K562 (cell line): ENCODE results near the gene GPALPP1. TPM values are rescaled to one million over a fixed set of nuclear protein-coding genes. Genes with fewer than 3 reads are reported as not detected.

Experiments
- ATAC-seq: fragments of 200-7000 bp; cut with Tn5 transposase; 3 replicates; pipeline ENCODE4 v1.9.1; 2020; ENCODE audit warnings: moderate library complexity
- BruUV-seq: library from RNA; stranded (reverse); fragments of 400-500 nt; replicated peaks from 2 replicates; lab custom pipeline; 2021; lab: Mats Ljungman, UMichigan
- CTCF ChIA-PET: fragments of 300-600 bp; formaldehyde crosslinking; extraction: SDS; loops from one replicate; lab custom pipeline; 2021; ENCODE audit warnings: low intra/inter-chr PET ratio; lab: Yijun Ruan, JAX
- POLR2A ChIA-PET: fragments of 300-600, 350-650 bp; sonication (Branson Sonifier 250); formaldehyde crosslinking; extraction: SDS; loops from one replicate; lab custom pipeline; 2021; ENCODE audit warnings: antibody characterized with exemption, inconsistent platforms; lab: Yijun Ruan, JAX
- DNase-seq, 4 experiments: peaks; one replicate each; pipeline versions ENCODE4 v3.0.0 to v3.0.0-alpha.2; 2011 to 2018; ENCODE audit warnings: low spot score in 3 of 4, mixed read lengths in 3 of 4; ENCODE audit errors: extremely low read depth in 1 of 4
- FAIRE-seq: peaks from 2 replicates; lab custom pipeline; 2011; peaks lifted over from hg19 to GRCh38; lab: Jason Lieb, UNC
- H2AFZ ChIP-seq: 2 replicates; pipeline ENCODE4 v1.6.0; 2011; ENCODE audit warnings: low read depth, low read length, control low read depth, inconsistent platforms
- H3K27ac ChIP-seq: fragments of 200-600 bp; 3 replicates; pipeline ENCODE4 v1.8.0; 2011; ENCODE audit warnings: low read depth, mild to moderate bottlenecking, control low read depth, inconsistent platforms, low read length, moderate library complexity, mixed read lengths; ENCODE audit errors: extremely low read depth
- H3K27me3 ChIP-seq, 2 experiments: fragments of 300-600 bp in 1 of 2; 2 replicates in 1 of 2; 3 replicates in 1 of 2; pipeline versions ENCODE4 v1.6.0 to v1.8.0; 2011; ENCODE audit warnings: inconsistent platforms in 2 of 2, low read length in 2 of 2, mild to moderate bottlenecking in 1 of 2, mixed read lengths in 1 of 2, moderate library complexity in 1 of 2; ENCODE audit not compliant: control insufficient read depth in 2 of 2, insufficient read depth in 2 of 2
- H3K36me3 ChIP-seq: fragments of 300-600 bp; 3 replicates; pipeline ENCODE4 v1.8.0; 2011; ENCODE audit warnings: mild to moderate bottlenecking, low read length, inconsistent platforms; ENCODE audit not compliant: control insufficient read depth, insufficient read depth
- H3K4me1 ChIP-seq, 2 experiments: fragments of 200-600 bp in 1 of 2; replicated peaks in 1 of 2; 2 replicates in 1 of 2; 3 replicates in 1 of 2; pipeline versions ENCODE4 v1.5.1 to v1.8.0; 2011; ENCODE audit warnings: inconsistent platforms in 2 of 2, low read length in 2 of 2, mild to moderate bottlenecking in 1 of 2, mixed read lengths in 1 of 2, moderate library complexity in 1 of 2; ENCODE audit not compliant: control insufficient read depth in 2 of 2, insufficient read depth in 2 of 2
- H3K4me2 ChIP-seq: 2 replicates; pipeline ENCODE4 v1.6.1; 2011; ENCODE audit warnings: low read length, control low read depth, inconsistent platforms, mixed read lengths; ENCODE audit not compliant: insufficient read depth
- H3K4me3 ChIP-seq: fragments of 200-600 bp; sonication (generic), shearing (Covaris generic); 2 replicates; pipeline ENCODE4 v1.5.1; 2016; ENCODE audit warnings: control low read depth, inconsistent platforms
- H3K79me2 ChIP-seq: fragments of 200-600 bp; 3 replicates; pipeline ENCODE4 v1.8.0; 2011; ENCODE audit warnings: low read length, inconsistent platforms; ENCODE audit not compliant: control insufficient read depth, insufficient read depth
- H3K9ac ChIP-seq, 2 experiments: 2 replicates each; pipeline versions ENCODE4 v1.6.0 to v1.6.1; 2011; ENCODE audit warnings: low read depth in 2 of 2, low read length in 2 of 2, control low read depth in 1 of 2, inconsistent platforms in 1 of 2, mild to moderate bottlenecking in 1 of 2, mixed read lengths in 1 of 2; ENCODE audit not compliant: insufficient read depth in 1 of 2
- H3K9me1 ChIP-seq: one replicate; pipeline ENCODE4 v1.6.0; 2011; ENCODE audit warnings: inconsistent platforms, mild to moderate bottlenecking, low read length, moderate library complexity; ENCODE audit not compliant: control insufficient read depth, insufficient read depth
- H3K9me3 ChIP-seq: replicated peaks from 2 replicates; pipeline ENCODE4 v1.5.1; 2011; ENCODE audit warnings: low read depth, low read length, inconsistent platforms; ENCODE audit not compliant: control insufficient read depth, insufficient read depth
- H4K20me1 ChIP-seq: replicated peaks from 2 replicates; pipeline ENCODE4 v1.6.1; 2011; ENCODE audit warnings: low read length, inconsistent platforms, mixed read lengths; ENCODE audit not compliant: control insufficient read depth, insufficient read depth
- NEUROD1 ChIP-seq: fragments of 150-350 bp; IDR thresholded peaks from 2 replicates; pipeline ENCODE4 v1.6.1; 2014; ENCODE audit warnings: borderline replicate concordance, low read length, low read depth; ENCODE audit not compliant: partially characterized antibody
- RFX1 ChIP-seq: fragments of 450-650 bp; IDR thresholded peaks from 2 replicates; pipeline ENCODE4 v1.6.1; 2016; ENCODE audit warnings: mild to moderate bottlenecking, moderate library complexity
- ZMIZ1 ChIP-seq, 2 experiments: fragments of 150-350 bp in 1 of 2; IDR thresholded peaks; 2 replicates each; pipeline ENCODE4 v1.6.1; 2012 to 2016; ENCODE audit warnings: low read depth in 2 of 2, low read length in 2 of 2, mild to moderate bottlenecking in 1 of 2, moderate library complexity in 1 of 2
- WGBS: fragments of 100-300 bp; shearing (Covaris generic); methylation state at CpG from one replicate; pipeline ENCODE4 v1.1.6; 2016; ENCODE audit warnings: low coverage, mixed read lengths; ENCODE audit not compliant: insufficient coverage; ENCODE audit errors: missing lambda C conversion rate; 5-methylcytosine and 5-hydroxymethylcytosine counted together
- in situ Hi-C: fragments of 300-500 bp; cut with MboI; formaldehyde crosslinking; loops from 4 replicates; pipeline ENCODE4 v1.15.0; 2018; ENCODE audit warnings: inconsistent platforms, mixed read lengths
- intact Hi-C: fragments of 100-400 bp; cut with micrococcal nuclease; formaldehyde crosslinking; loops from 2 replicates; pipeline ENCODE4 v1.14.2; 2022
- polyA plus RNA-seq, 8 experiments: library from polyadenylated mRNA; depleted of rRNA in 4 of 8; stranded (reverse) in 5 of 8; unstranded in 3 of 8; fragments of >200 nt; fragmentation: Nextera tagmentation in 2 of 8; fragmentation: Illumina TruSeq in 1 of 8; extraction: Ambion mirVana in 2 of 8; extraction: Trizol in 1 of 8; gene quantifications; 2 replicates each; pipeline versions ENCODE4 v1.2.1 to v1.2.3, GENCODE V29; 2011 to 2014; ENCODE audit warnings: inconsistent platforms in 1 of 8, missing spikeins in 1 of 8
- total RNA-seq, 7 experiments: library from RNA; depleted of rRNA in 6 of 7; stranded (reverse); fragments of >200 nt in 6 of 7; fragmentation: Illumina TruSeq in 2 of 7; extraction: Trizol in 2 of 7; gene quantifications; 2 replicates each; pipeline versions ENCODE4 v1.2.1 to v1.2.3, GENCODE V29; 2011 to 2021; ENCODE audit warnings: low replicate concordance in 1 of 7

Gene GPALPP1
- total and polyA plus RNA-seq, 9 of the 15 experiments (the other 6 are each of a cell fraction or from before 2014, with no cell fraction given), result 8.1 to 22.3 (median 18.5) TPM

- Histone ChIP-seq H2AFZ (no peak overlapping the region), H3K79me2 (no peaks in the 10 kb centered on the region), H3K27ac (no peak overlapping the region), H3K4me2 (no peak overlapping the region), H3K4me1 (no peaks in the 10 kb centered on the region), H3K9me3 (no peaks in the 10 kb centered on the region), H3K27me3 (no peaks in the 10 kb centered on the region), H3K4me3 (no peak overlapping the region), H3K36me3 (peaks cover 17% of the 10 kb centered on the region; the same call in 2 of the 3 replicates), H3K9ac (no peak overlapping the region), H4K20me1 (no peaks in the 10 kb centered on the region), H3K9me1 (no peaks in the 10 kb centered on the region)
- no TSS peak for BruUV-seq
- CTCF ChIA-PET, result no interaction called here
- TF ChIP-seq RFX1, result peak; percentile 17
- TF ChIP-seq NEUROD1, result no peak
- TF ChIP-seq ZMIZ1 (IDR thresholded peaks at IDR 0.05; ENCODE audit: low read depth in 2 of 2, low read length in 2 of 2), result no peak
- intact Hi-C loops, result no loop called here
- WGBS, result 53% methylated on average over 2 of the region's 2 CpGs
- ATAC-seq, result no peak
- peak; percentile 56 for FAIRE-seq
- in situ Hi-C loops, result no loop called here
- POLR2A ChIA-PET, result no interaction called here
- no peak for DNase-seq
Observed at GRCh38 chr13:44952671-44953070, 36.7 kb upstream of the GPALPP1 start.
